Activated gamma-delta T cell treated with Interleukin-2 at 50 U/mL for 16 hours (primary cell): ENCODE results near the gene DDIAS.
"Not testable (repeated sequence)": the region's sequence is repeated elsewhere in the genome, so short reads cannot be mapped to it uniquely, and the experiment has no call there.

ENCODE experiments used
- DNase-seq: peaks from one replicate; pipeline ENCODE4 v3.0.0-alpha.2; 2020

DDIAS gene

GRCh38 chr11:82929121-82929520 is 27.6 kb downstream of the DDIAS start:
- DNase-seq, result no peak

DNA sequence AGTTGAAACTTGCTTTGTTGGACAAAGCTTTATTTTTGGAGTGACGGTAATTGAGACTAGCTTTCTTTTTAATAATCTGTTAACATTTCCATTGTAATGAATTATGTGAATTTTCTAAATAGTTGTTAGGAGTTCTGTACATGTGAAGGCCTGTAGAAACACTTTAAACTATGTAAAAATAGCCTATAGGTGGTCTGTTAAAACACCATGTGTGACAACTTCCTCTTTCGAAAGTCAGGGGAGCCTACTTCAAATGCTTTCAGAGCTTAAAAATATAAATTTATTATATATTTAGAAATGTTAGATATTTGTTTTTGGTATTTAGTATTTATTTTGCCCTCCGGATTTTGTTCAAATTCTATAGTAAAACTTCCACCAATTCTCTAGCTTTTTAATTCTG is 28.7 kb downstream of the DDIAS start:
- DNase-seq, result no peak

GRCh38 chr11:82930734-82931133 is 29.2 kb downstream of the DDIAS start:
- no peak for DNase-seq

DNA sequence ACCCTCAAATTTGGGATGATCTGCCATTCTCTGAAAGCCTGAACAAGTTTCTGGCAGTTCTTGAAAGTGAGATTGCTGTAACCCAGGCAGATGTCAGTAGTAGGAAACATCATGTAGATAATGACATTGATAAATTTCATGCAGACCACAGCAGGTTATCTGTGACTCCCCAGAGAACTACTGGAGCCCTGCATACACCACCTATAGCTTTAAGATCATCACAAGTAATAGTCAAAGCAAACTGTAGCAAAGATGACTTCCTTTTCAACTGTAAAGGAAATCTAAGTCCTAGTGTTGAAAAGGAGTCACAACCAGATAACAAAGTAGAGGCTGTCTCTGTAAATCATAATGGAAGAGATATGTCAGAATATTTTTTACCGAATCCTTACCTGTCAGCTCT is 31.0 kb downstream of the DDIAS start:
- DNase-seq, result no peak

- no peak for DNase-seq
Measured at GRCh38 chr11:82936261-82936660, 34.7 kb downstream of the DDIAS start.

GRCh38 chr11:82937554-82937953 is 36.0 kb downstream of the DDIAS start:
- DNase-seq, result no peak

- DNase-seq, result no peak
Measured at GRCh38 chr11:82939456-82939855, 37.9 kb downstream of the DDIAS start.

DNA sequence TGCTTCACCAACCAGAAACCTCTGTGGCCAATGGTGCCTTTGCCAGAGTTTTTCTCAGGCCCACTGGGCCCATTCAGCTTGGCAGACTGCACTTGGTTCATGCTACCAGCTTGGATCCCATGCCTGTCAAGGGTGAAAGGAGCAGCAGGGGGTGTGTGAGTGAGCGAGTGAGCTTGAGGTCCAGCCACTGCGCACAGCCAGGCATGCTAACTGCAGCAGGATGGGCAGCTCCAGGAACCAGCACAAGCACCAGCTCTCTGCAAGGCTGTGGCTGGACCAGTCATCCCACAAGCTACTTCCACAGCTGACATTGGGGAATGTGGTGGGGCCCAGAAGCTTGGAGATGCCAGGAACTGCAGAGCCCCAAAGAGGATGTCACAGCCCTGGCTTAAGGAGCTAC is 40.8 kb downstream of the DDIAS start:
- DNase-seq, result no peak

DNA sequence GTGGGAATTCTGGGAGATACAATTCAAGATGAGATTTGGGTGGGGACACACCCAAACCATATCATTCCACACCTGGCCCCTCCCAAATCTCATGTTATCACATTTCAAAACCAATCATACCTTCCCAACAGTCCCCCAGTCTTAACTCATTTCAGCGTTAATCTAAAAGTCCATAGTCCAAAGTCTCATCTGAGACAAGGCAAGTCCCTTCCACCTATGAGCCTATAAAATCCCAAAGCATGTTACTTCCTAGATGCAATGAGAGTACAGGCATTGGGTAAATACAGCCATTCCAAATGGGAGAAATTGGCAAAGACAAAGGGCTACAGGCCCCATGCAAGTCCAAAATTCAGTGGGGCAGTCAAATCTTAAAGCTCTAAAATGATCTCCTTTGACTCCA is 41.9 kb downstream of the DDIAS start:
- not testable (repeated sequence) for DNase-seq

DNA sequence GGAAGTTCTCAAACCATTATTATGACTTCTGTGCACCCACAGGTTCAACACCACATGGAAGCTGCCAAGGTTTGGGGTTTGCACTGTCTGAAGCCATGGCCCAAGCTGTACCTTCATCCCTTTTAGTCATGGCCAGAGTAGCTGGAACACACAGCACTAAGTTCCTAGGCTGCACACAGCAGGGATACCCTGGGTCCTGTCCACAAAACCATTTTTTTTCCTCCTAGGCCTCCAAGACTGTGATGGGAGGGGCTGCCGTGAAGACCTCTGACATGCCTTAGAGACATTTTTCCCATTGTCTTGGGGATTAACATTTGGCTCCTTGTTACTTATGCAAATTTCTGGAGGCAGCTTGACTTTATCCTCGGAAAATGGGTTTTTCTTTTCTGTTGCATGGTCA is 42.7 kb downstream of the DDIAS start:
- no peak for DNase-seq

DNA sequence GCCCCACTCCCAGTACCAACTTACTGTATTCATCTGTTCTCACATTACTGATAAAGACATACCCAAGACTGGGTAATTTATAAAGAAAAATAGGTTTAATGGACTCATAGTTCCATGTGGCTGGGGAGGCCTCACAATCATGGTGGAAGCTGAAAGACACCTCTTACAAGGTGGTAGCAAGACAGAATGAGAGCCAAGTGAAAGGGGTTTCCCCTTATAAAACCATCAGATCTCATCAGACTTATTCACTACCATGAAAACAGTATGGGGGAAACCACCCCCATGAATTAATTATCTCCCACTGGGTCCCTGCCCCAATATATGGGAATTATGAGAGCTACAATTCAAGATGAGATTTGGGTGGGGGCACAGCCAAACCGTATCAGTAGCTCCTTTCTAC is 43.5 kb downstream of the DDIAS start:
- DNase-seq, result not testable (repeated sequence)

- DNase-seq, result no peak
Measured at GRCh38 chr11:82945682-82946081, 44.1 kb downstream of the DDIAS start.

- DNase-seq, result no peak
Measured at GRCh38 chr11:82949352-82949751, 47.8 kb downstream of the DDIAS start.

DNA sequence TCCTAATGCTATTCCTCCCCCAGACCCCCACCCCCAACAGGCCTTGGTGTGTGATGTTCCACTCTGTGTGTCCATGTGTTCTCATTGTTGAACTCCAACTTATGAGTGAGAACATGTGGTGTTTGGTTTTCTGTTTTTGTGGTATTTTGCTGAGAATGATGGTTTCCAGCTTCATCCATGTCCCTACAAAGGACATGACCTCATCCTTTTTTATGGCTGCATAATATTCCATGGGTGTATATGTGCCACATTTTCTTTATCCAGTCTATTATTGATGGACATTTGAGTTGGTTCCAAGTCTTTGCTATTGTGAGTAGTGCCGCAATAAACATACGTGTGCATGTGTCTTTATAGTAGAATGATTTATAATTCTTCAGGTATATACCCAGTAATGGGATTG is 49.0 kb downstream of the DDIAS start:
- DNase-seq, result not testable (repeated sequence)

- peak; percentile 88 for DNase-seq
Measured at GRCh38 chr11:82955736-82956453, 54.4 kb downstream of the DDIAS start.

DNA sequence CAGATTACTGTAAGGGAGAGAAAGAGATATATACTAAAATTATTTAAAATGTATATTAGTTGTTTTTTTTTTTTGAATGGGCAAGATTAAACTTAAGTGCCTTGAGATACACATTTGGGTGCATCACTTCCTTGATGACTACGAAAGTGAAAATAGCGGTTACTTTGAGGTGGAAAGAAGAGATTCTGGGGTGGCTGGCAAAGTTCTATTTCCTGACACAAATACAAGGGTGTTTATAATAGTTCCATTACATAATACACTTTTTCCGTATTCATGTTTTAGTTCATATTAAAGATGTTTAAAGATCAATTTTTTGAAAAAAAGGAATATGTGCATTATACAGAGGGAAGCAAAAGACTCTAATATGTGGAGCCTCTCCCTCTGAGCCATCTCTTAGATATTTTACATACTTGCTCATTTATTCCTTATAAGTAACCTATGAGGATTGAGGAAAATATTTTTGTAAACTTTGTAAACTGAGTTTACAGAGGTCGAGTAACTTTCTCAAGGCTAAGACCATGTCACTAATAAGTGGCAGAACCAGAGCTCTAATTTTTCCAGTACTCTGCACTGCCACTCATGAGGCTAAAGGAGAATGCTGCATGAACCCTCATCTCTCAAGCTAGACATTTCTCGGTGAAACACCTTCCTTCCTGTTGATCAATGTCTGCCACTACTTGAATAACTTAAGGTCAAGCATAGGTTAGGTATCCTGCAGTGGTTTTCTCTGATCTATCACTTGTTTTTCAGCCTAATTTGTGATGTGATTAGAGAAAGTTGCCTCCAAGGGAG is 58.6 kb downstream of the DDIAS start:
- peak; percentile 41 for DNase-seq

- DNase-seq, result no peak
Measured at GRCh38 chr11:82960779-82961143, 59.2 kb downstream of the DDIAS start.

DNA sequence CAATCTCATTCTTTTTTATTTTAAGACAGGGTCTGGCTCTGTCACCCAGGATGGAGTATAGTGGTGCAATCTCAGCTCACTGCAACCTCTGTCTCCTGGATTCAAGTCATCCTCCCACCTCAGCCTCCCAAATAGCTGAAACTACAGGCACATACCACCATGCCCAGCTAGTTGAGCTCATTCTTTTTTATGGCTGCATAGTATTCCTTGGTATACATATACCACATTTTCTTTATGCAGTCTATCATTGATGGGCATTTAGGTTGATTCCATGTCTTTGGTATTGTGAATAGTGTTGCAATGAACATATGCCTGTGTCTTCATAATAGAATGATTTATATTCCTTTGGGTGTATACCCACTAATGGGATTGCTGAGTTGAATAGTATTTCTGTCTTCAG is 60.5 kb downstream of the DDIAS start:
- not testable (repeated sequence) for DNase-seq

DNA sequence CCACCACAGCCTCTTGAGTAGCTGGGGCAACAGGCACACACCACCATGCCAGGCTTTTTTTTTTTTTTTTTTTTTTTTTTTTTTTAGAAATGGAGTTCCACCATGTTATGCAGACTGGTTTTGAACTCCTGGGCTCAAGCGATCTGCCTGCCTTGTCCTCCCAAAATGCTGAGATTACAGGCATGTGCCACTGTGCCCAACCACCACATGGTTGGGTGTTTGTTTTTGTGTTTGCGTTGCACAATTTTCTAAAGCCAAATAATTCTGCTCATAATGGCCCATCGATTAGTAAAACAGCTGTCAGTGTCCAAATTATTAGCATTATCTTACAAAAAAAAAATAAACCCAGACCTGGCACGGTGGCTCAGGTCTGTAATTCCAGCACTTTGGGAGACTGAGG is 65.8 kb downstream of the DDIAS start:
- DNase-seq, result no peak

DNA sequence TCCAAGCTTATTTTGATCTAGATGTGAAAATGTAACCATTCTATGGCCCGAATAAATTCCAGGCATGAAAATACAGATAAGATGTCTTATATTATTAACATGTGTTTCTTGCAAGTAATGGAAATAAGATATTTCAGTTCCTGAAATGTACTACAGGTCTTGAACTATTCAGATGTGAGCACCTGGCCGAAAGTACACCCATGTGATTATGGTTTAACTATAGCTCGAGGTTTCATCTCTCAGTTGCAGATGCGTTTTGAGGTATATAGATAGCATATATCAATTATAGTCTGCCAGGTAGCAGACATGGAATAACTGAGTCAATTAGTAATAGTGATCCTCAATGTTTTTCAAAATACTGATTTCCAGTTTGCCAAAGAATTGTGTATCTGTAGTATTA is 68.3 kb downstream of the DDIAS start:
- DNase-seq, result no peak

- DNase-seq, result not testable (repeated sequence)
Measured at GRCh38 chr11:82970507-82971083, 69.1 kb downstream of the DDIAS start.

- peak; percentile 27 for DNase-seq
Measured at GRCh38 chr11:82971519-82971946, 70.0 kb downstream of the DDIAS start.

- DNase-seq, result no peak
Measured at GRCh38 chr11:82972103-82972502, 70.6 kb downstream of the DDIAS start.

GRCh38 chr11:82974135-82974534 is 72.6 kb downstream of the DDIAS start:
- no peak for DNase-seq
